Fibroblast of skin of right biceps (primary cell): Measurements from ENCODE around the gene WDR45.

ENCODE experiments used
- DNase-seq: peaks from one replicate; pipeline ENCODE4 v3.0.0-alpha.2; 2013

WDR45 gene

DNA sequence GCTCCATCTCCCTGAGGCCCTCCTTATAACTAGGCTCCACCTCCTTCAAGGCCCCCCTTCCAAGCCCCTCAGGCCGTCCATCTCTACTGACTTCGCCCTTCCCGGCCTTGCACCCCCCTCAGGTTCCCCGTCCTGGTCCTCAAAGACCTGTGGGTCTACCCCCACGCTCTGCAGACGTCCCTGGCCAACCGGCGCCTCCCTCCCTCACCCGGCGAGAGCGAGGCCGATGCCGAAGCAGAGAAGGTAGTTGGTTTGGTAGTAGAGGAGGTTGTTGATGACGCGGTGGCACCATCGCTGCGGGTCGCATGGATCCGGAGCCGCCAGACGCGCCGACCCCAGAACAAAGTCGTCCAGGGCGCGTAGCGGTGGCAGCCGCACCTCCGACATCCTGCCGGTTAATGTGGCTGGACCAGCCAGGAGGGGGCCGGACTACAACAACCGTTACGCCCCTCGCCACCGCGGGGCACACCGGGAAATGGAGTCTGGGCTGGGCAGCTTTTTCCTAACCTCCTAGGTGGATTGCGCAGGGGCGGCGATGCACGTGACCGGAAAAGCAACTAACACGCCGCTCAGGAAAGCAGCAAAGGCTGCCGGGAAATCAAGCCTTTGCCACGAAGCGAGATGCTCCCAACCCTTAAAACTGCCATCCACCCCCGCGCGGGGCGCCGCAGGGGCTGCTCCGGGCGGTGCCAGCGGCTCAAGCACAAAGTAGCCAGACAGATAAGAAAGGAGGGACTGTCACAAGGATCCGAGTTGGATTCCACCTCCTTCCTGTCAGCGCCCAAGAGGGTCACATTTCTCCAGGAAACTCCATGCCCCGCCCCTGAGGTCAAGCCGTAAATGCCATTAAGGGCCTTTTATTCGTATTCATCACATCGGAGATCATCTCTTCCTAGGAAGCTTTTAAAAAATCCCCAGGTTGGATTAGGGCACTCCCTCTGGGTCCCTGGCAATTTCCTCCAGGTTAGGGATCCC, 5.8 kb downstream of the WDR45 start, which contains the start of gene PRAF2:
Gene PRAF2 (minus strand): TSS at position 402 of the 975 bp plus-strand sequence. CDS start 15 bp downstream, at position 387.
- DNase-seq, result peak; percentile 92

GRCh38 chrX:49072712-49073095, 7.0 kb downstream of the WDR45 start:
- no peak for DNase-seq

GRCh38 chrX:49071877-49072711, 7.6 kb downstream of the WDR45 start:
- peak; percentile 61 for DNase-seq

- DNase-seq, result no peak
Measured at GRCh38 chrX:49070988-49071387, 8.7 kb downstream of the WDR45 start.

DNA sequence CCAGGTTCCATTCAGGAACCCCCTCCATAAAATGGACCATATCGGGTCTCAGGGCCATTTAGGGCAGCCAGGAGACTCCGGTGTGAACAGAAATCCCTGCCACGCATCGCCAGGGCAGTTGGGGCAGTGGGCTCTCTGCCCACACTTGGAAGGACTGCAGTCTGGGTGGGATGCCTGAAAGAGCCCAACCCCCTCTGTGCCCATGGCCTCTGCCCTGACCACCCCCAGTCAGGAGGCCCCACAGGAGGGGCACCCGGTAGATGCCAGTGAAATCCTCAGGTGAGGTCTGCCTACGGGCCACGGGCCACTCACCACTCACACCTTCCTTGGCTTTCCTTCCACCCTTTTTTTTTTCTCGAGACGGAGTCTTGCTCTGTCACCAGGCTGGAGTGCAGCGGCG, 10.6 kb downstream of the WDR45 start:
- DNase-seq, result no peak

GRCh38 chrX:49067285-49068120, 12.2 kb downstream of the WDR45 start:
- no peak for DNase-seq

GRCh38 chrX:49066690-49067089, 13.0 kb downstream of the WDR45 start:
- DNase-seq, result no peak

DNA sequence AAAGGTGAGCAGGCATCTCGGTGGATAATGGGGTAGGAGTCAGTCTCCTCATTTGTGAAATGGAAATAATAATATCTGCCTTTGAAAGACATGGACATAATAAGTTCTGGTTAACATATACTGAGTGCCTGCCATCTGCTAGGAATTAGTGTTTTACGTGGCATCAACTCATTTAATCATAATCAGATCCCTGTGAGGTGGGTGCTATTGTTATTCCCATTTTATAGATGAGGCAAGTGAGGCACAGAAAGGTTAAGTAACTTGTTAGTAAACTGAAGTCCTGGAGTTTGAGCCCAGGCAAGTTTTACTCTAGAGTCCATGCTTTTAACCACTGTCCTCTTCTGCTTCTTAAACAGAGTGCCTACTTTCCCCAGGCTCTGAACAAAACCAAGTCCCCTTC, 13.4 kb downstream of the WDR45 start:
- no peak for DNase-seq

GRCh38 chrX:49064735-49065134, 15.0 kb downstream of the WDR45 start:
- DNase-seq, result no peak

GRCh38 chrX:49064303-49064702, 15.4 kb downstream of the WDR45 start:
- DNase-seq, result no peak

GRCh38 chrX:49063715-49064114, 16.0 kb downstream of the WDR45 start:
- DNase-seq, result no peak

GRCh38 chrX:49061916-49062315, 17.8 kb downstream of the WDR45 start:
- DNase-seq, result no peak

DNA sequence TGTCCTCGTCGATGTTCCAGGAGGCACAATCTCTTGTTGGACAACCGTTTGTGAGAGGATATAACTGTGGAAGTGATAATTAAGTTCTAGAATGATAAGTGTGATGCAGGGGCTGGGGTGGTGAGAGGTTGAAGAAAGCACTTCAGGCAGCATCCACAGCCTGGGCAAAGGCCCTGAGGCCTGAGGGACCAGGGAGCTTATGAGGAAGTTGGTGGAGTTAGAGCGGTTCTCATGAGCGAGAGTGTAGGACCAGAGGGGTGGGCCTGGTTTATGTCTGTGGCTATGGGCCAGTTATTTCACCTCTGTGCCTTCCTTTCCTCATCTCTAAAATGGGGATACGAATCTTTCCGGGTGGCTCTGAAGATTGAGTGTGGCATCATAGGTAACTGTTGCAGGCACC, 18.2 kb downstream of the WDR45 start:
- no peak for DNase-seq

GRCh38 chrX:49060914-49061313, 18.8 kb downstream of the WDR45 start:
- no peak for DNase-seq

DNA sequence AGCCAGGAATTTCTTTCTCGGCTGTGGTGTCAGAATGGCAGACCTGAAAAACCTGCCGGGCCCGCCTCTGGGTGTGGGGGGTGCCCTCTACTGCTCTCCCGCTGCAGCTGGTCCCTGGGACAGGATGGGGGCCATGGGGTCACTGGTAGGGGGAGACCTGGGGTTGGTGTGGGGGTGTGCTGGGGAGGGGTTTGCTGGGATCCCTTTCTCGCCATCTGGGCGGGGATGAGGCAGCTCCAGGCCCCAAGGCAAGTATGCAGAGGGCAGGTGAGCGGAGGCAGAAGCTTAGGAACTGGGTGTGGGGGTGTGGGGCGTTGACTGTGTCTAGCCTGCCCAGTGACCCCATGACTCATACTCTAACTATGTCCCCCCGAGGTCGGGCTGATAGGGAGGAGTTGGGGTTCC, 20.0 kb downstream of the WDR45 start:
- no peak for DNase-seq

- DNase-seq, result no peak
Measured at GRCh38 chrX:49059201-49059600, 20.5 kb downstream of the WDR45 start.

DNA sequence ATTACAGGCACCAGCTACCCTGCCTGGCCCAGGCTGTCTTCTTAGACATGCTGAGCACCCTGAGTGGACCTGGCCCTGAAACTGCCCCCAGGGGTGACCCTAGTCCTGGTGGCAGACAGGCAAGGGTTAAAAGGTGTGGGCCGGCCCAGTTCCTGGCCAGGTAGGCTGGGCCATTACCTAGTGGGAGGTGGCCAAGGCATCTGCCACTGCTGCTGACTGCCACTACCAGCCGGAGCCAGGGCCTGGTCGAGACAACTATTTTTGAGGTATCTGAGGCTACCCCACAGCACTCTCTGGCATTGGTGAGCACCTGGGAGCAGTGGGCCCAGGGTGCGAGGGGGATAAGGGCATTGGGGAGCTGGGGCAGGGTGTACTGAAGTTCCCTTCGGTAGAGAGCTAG, 20.9 kb downstream of the WDR45 start, which contains the start of gene CCDC120:
Gene CCDC120 (plus strand): TSS at position 206 of the 400 bp plus-strand sequence. CDS start 3,043 bp downstream, outside the sequence.
- no peak for DNase-seq

DNA sequence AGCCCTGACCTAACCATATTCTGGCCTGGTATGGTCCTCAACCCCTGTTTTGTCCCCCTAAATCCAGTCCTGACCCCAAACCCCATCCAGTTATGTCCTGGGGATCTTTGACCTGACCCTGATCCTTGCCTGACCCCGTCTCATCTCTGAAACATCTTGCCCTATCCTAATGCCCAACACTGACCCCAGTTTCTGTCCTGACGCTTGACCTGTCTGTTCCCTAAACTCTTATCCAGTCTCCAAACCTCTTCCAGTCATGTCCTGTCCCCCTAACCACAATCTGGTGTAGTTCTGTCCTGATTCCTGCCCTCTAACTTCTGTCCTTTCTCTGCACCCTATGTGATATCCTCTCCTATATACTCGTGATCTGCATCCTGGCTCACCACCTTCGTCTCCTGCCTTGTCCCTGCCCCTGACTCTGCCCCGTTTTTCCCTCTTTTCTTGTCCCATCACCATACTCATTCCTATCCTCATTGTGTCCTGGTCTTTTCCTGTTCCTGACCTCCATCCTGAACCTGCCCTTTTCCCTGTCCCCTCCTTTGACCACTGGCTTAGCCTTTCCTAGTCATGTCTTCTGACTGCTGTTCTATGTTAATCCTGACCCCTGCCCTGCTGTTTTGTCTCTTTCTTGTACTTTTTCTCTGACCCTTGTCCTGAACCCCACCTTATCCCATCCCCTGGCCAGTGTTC, 25.5 kb downstream of the WDR45 start:
- no peak for DNase-seq

DNA sequence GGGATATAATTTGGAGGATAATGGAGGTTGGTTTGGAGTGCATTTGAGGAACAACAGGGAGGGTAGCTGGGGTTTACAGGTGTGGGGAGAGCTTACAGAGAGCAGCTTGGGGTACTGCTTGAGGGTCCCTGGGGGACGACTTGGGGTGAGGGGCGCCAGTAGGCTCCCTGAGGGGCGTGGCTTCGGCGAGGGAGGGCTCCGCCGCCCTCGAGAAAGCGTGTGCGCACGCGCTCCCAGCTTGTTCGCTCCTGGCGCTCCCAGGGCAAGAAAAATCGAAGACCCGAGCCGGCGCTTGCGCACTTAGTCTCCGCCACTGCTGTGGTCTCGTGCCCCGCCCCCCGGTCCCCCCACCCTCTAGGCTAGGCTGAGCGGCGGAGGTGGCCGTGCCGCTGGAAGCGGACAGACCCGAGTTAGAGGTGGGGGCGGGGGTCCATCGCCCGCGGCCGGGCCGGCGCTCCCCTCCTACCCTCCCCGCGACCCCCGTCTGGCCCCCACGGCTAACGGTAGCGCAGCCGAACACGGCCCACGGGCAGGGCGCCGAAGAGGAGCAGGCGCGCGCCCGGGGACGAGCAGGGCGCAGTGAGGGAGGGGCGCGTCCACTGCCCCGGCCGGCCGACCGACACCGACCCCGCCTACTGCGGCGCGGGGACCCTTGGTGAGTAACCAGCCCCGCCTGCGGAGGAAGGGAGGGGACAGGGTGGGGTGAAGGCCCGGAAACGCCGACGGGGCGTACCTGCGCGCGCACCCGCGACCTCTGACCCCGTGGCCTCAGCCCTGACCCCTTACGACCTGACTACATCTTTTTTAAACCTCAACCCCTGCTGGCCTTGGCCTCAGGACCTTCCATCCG, 26.2 kb downstream of the WDR45 start:
- DNase-seq, result peak; percentile 67

GRCh38 chrX:49043987-49044281, 35.8 kb downstream of the WDR45 start:
- DNase-seq, result no peak
